ENCODE results near the gene ZNF736.
"Not testable (repeated sequence)": the region's sequence is repeated elsewhere in the genome, so short reads cannot be mapped to it uniquely, and the experiment has no call there.

ZNF736 gene

DNA sequence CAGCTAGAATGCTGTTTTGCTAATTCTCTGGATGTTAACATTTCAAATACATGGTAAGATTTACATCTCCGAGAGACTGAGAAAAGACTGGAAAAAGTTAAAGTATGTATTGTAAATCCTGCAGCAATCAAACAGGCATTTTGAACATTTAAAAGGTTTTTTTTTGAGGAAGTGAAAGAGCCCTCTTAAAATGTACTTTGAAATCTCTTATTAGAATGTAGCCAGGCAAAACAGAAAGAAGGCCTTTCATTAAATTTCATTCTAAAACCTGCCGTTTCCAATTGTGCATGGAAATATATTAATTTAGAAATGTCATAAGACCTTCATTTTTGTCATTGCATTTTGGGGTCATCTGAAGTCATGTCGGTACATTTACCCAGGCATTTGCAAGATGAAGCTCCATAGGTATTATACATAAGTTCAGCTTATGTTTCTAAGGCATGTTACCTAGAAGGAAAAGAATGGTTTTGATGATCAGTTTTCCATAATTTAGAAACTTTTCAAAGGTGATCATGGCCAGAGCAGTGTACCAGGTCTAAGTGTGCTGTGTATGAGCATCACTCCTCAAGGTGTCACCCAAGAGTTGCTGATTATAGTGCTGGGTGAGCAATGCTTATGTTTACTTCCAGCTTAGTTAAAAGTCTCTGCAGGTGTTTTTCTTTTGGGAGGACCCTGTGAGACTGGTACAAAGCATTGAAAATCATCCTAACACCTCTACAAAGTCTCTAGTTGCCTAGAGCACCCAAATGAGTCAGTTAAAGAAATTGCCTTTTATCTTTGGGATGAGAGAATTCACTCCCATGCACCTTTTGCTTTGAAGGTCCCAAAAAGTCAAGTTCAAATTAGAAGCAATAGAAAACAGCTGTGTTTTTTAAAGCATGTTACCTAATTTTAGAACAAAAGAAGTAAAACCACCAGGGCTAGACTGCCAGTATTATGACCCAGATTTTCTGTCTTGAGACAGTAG lies 7.1 kb downstream of the ZNF736 start:
- Mint-ChIP-seq H3K27ac (no peak overlapping the region), H3K36me3 (ENCODE audit: low read depth) (no peaks in the 10 kb centered on the region), H3K27me3 (ENCODE audit: low read depth) (no peaks in the 10 kb centered on the region), H3K4me3 (no peak overlapping the region), H3K4me1 (no peaks in the 10 kb centered on the region), H3K9me3 (peaks cover 18% of the 10 kb centered on the region)
- TF ChIP-seq CTCF (IDR thresholded peaks at IDR 0.05; ENCODE audit: unreplicated experiment in 3 of 3): no peak

DNA sequence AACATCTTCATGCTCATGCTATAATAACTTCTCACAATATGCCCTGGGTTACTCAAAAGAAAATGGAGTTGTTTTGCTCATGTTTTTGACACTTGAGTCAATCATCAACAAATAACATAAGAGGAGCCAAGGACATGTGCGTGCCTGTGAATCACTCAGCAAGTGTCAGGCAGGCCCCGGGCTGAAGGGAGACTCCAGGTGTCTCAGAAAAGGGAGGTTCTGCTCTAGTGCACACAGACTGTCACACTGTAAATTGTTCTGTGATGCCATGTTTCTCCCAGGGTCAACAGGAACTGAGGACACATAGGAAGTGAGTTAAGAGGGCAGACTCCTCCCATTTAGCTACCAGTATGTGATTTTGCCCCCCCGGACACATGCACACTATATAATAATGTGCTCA lies 10.4 kb downstream of the ZNF736 start:
- H3K27me3 Mint-ChIP-seq (ENCODE audit: low read depth); H3K4me3 Mint-ChIP-seq; H3K36me3 Mint-ChIP-seq (ENCODE audit: low read depth); H3K27ac Mint-ChIP-seq; H3K4me1 Mint-ChIP-seq: not testable (repeated sequence)
- H3K9me3 Mint-ChIP-seq: peaks cover 28% of the 10 kb centered on the region

- peaks cover 63% of the 10 kb centered on the region for H3K9me3 Mint-ChIP-seq
- not testable (repeated sequence) for H3K27me3 Mint-ChIP-seq (ENCODE audit: low read depth); H3K4me3 Mint-ChIP-seq; H3K4me1 Mint-ChIP-seq; H3K36me3 Mint-ChIP-seq (ENCODE audit: low read depth); H3K27ac Mint-ChIP-seq
These were observed 35.0 kb downstream of the ZNF736 start for GRCh38 chr7:64348713-64349210.

- Mint-ChIP-seq H3K36me3 (ENCODE audit: low read depth) (no peaks in the 10 kb centered on the region), H3K4me1 (no peaks in the 10 kb centered on the region), H3K4me3 (no peak overlapping the region), H3K27me3 (ENCODE audit: low read depth) (no peaks in the 10 kb centered on the region), H3K9me3 (peaks cover 46% of the 10 kb centered on the region), H3K27ac (no peak overlapping the region)
- TF ChIP-seq CTCF (IDR thresholded peaks at IDR 0.05; ENCODE audit: unreplicated experiment in 3 of 3): no peak
These were observed 45.8 kb downstream of the ZNF736 start for GRCh38 chr7:64359543-64359942.

DNA sequence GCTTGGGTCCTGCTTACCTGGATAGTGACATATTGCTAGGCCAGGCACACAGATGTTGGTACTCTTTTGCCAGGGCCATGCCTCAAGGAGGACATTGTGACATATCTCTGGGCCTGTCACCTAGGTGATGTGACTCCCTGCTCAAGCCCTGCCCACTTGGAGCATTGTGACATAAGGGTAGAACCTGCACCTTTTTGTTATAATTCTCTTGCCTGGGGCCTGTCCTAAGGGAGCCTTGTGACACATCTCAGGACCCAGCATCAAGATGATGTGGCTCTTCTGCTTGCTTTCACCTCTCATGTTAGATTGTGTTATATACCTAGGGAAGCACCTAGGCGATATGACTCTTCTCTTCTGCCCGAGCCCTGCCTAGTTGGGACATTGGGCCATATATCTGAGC lies 57.4 kb downstream of the ZNF736 start:
- no peak overlapping the region for H3K4me3 Mint-ChIP-seq
- H3K27me3 Mint-ChIP-seq (ENCODE audit: low read depth): peaks cover 3% of the 10 kb centered on the region
- no peak for TF ChIP-seq CTCF (IDR thresholded peaks at IDR 0.05; ENCODE audit: unreplicated experiment in 3 of 3)
- H3K36me3 Mint-ChIP-seq (ENCODE audit: low read depth): no peaks in the 10 kb centered on the region
- H3K4me1 Mint-ChIP-seq: no peaks in the 10 kb centered on the region
- H3K9me3 Mint-ChIP-seq: peaks cover 78% of the 10 kb centered on the region
- no peak overlapping the region for H3K27ac Mint-ChIP-seq

- no peak overlapping the region for H3K27ac Mint-ChIP-seq
- TF ChIP-seq CTCF (IDR thresholded peaks at IDR 0.05; ENCODE audit: unreplicated experiment in 3 of 3): no peak
- no peaks in the 10 kb centered on the region for H3K4me1 Mint-ChIP-seq
- peaks cover 72% of the 10 kb centered on the region for H3K9me3 Mint-ChIP-seq
- H3K36me3 Mint-ChIP-seq (ENCODE audit: low read depth): no peaks in the 10 kb centered on the region
- peaks cover 3% of the 10 kb centered on the region for H3K27me3 Mint-ChIP-seq (ENCODE audit: low read depth)
- H3K4me3 Mint-ChIP-seq: no peak overlapping the region
These were observed 59.3 kb downstream of the ZNF736 start for GRCh38 chr7:64373017-64373416.

DNA sequence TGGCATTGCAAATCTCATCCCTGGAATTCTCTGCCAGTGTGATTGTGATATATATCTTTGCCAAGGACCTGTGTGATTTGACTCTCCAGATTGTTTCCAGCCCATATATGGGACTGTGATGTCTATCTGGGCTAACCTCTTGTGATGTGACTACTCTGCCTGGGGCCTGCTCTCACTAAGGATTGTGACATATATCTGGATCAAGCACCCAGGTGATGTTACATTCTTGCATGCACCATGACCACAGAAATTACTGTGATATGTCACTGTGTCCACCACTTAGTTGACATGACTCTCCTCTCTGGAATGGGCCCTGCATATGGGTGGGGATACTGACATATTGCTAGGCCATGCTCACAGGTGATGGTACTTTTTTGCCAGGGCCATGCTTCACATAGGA lies 86.6 kb downstream of the ZNF736 start:
- Mint-ChIP-seq H3K27me3 (ENCODE audit: low read depth) (no peaks in the 10 kb centered on the region), H3K4me3 (no peak overlapping the region), H3K4me1 (no peaks in the 10 kb centered on the region), H3K27ac (no peak overlapping the region), H3K9me3 (peaks cover 38% of the 10 kb centered on the region), H3K36me3 (ENCODE audit: low read depth) (no peaks in the 10 kb centered on the region)
- TF ChIP-seq CTCF (IDR thresholded peaks at IDR 0.05; ENCODE audit: unreplicated experiment in 3 of 3): no peak
